ENCODE results near the gene KLF17.

KLF17 gene

DNA sequence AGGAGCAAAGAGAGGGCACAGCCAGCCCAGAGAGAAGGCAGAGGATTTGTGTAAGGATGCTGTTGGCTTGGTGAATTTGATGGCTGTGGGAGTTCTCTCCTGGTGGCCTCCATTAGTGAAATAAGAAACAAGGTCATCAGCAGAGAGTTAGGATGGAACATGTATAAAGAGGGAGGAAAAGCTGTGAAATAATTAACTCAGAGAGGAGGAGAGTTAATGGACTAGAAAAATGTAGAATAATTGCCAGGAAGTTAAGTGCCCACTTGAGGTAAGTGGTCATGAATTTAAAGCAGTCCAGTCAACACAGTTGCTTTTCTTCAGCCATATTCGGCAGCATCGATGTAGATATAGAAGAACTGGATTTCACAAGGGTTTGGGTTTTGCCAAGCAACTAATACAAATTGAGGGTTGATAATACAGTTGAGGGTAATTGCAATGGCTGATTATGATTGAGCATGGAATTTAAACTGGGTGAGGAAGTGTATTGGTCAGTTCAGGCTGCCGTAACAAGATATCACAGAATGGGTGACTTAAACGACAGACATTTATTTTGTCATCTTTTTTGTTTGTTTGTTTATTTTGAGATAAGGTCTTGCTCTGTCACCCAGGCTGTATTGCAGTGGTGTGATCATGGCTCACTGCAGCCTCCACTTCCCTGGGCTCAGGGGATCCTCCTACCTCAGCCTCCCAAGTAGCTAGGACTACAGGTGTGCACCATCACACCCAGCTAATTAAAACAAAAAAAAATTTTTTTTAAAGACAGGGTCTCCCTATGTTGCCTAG is 31.7 kb upstream of the KLF17 start:
- no peak overlapping the region for H3K9ac ChIP-seq (ENCODE audit: low read depth in 1 of 2, low read length in 2 of 2)
- no peaks in the 10 kb centered on the region for H3K4me1 ChIP-seq (ENCODE audit: control insufficient read depth in 1 of 2, insufficient read depth in 2 of 2, low read length in 2 of 2)
- H3K4me3 ChIP-seq (ENCODE audit: low read depth in 1 of 2, low read length in 2 of 2), result no peak overlapping the region
- no peak overlapping the region for H3K27ac ChIP-seq (ENCODE audit: low read depth, low read length)
- H3K27me3 ChIP-seq (ENCODE audit: control insufficient read depth in 1 of 2, insufficient read depth in 2 of 2, low read length in 2 of 2), result no peaks in the 10 kb centered on the region
- H3K9me3 ChIP-seq (ENCODE audit: control insufficient read depth in 1 of 2, low read length in 2 of 2), result no peaks in the 10 kb centered on the region
- H3K36me3 ChIP-seq (ENCODE audit: control insufficient read depth in 1 of 2, insufficient read depth in 2 of 2, low read length in 2 of 2), result no peaks in the 10 kb centered on the region

DNA sequence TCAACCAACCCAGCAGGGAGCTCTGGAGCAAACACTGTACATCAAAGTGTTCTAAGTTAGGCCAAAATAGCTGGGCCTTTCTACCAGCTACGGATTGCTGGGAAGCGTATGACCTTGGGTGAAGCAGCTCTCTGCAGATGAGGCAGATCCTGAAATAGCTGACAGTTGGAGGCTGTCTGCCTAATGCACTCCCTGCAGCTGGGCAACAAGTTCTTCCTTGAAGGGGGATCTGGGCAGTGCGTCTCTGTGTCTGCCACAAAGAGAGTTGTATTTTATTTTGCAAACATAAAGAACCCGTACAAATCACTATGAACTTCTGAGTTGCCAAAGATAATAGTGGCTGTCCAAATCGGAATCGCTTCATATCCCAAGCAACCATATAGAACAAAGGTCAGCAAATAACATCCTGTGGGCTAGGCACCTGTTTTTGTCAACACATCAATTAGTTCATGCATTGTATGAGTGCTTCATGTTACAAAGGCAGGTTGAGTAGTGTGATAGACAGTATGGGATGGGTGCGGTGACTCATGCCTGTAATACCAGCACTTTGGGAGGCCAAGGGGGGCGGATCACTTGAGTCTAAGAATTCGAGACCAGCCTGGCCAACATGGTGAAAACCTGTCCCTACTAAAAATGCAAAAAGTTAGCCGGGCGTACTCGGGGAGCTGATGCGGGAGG is 29.1 kb upstream of the KLF17 start:
- Histone ChIP-seq H3K4me3 (ENCODE audit: low read depth in 1 of 2, low read length in 2 of 2) (no peak overlapping the region), H3K36me3 (ENCODE audit: control insufficient read depth in 1 of 2, insufficient read depth in 2 of 2, low read length in 2 of 2) (no peaks in the 10 kb centered on the region), H3K9ac (ENCODE audit: low read depth in 1 of 2, low read length in 2 of 2) (no peak overlapping the region), H3K27ac (ENCODE audit: low read depth, low read length) (no peak overlapping the region), H3K9me3 (ENCODE audit: control insufficient read depth in 1 of 2, low read length in 2 of 2) (no peaks in the 10 kb centered on the region), H3K27me3 (ENCODE audit: control insufficient read depth in 1 of 2, insufficient read depth in 2 of 2, low read length in 2 of 2) (no peaks in the 10 kb centered on the region), H3K4me1 (ENCODE audit: control insufficient read depth in 1 of 2, insufficient read depth in 2 of 2, low read length in 2 of 2) (no peaks in the 10 kb centered on the region)

DNA sequence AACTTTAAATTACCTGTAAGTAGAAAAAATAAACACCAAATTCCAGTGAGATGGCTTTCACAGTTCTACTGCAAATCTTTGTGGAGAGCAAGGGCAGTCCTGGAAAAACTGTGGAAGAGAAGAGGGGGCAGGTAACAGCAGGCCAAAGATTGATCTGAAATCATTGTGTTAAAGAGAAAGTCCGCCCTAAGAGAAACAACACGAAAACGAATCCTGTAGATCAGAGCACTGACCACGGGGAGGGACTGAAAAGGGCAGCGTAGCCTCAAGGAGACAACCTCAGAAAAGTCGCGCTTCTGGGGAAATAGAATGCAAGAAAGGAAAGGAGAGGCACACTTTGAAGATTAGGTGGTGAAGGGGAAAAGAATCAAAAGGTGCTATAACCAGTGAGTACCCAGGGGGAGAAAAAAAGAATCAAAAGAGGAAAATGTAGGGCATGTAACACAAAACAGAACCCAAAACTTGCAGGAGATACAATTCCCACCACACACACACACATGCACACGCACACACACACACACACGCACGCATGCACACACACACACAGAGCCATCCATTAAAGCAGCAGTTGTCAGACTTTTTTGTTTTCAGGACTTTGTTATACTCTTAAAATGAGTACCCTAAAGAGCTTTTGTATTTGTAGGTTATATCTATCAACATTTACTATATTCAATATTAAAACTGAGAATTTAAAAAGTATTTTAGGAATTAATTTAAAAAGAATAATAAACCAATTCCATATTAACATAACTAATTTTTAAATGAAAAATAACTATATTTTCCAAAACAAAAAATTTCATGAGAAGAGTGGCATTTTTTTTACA is 28.0 kb upstream of the KLF17 start:
- H3K4me3 ChIP-seq (ENCODE audit: low read depth in 1 of 2, low read length in 2 of 2), result no peak overlapping the region
- H3K9ac ChIP-seq (ENCODE audit: low read depth in 1 of 2, low read length in 2 of 2), result no peak overlapping the region
- H3K9me3 ChIP-seq (ENCODE audit: control insufficient read depth in 1 of 2, low read length in 2 of 2), result no peaks in the 10 kb centered on the region
- no peaks in the 10 kb centered on the region for H3K4me1 ChIP-seq (ENCODE audit: control insufficient read depth in 1 of 2, insufficient read depth in 2 of 2, low read length in 2 of 2)
- H3K27ac ChIP-seq (ENCODE audit: low read depth, low read length), result no peak overlapping the region
- no peaks in the 10 kb centered on the region for H3K27me3 ChIP-seq (ENCODE audit: control insufficient read depth in 1 of 2, insufficient read depth in 2 of 2, low read length in 2 of 2)
- H3K36me3 ChIP-seq (ENCODE audit: control insufficient read depth in 1 of 2, insufficient read depth in 2 of 2, low read length in 2 of 2), result no peaks in the 10 kb centered on the region

DNA sequence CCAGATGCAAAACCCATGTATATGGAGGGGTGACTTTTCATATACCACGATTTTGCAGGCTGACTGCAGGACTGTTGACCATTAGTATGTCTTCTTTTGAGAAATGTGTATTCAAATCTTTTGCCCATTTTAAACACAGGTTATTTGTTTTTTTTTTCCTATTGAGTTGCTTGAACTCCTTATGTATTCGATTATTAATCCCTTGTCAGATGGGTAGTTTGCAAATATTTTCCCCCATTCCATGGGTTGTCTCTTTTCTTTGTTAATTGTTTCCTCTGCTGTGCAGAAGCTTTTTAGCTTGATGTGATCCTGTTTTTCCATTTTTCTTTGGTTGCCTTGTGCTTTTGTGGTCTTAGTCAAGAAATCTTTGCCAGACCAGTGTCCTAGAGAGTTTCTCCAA is 24.6 kb upstream of the KLF17 start:
- Histone ChIP-seq H3K4me1 (ENCODE audit: control insufficient read depth in 1 of 2, insufficient read depth in 2 of 2, low read length in 2 of 2) (no peaks in the 10 kb centered on the region), H3K4me3 (ENCODE audit: low read depth in 1 of 2, low read length in 2 of 2) (no peak overlapping the region), H3K27ac (ENCODE audit: low read depth, low read length) (no peak overlapping the region), H3K36me3 (ENCODE audit: control insufficient read depth in 1 of 2, insufficient read depth in 2 of 2, low read length in 2 of 2) (no peaks in the 10 kb centered on the region), H3K9me3 (ENCODE audit: control insufficient read depth in 1 of 2, low read length in 2 of 2) (no peaks in the 10 kb centered on the region), H3K27me3 (ENCODE audit: control insufficient read depth in 1 of 2, insufficient read depth in 2 of 2, low read length in 2 of 2) (no peaks in the 10 kb centered on the region), H3K9ac (ENCODE audit: low read depth in 1 of 2, low read length in 2 of 2) (no peak overlapping the region)

DNA sequence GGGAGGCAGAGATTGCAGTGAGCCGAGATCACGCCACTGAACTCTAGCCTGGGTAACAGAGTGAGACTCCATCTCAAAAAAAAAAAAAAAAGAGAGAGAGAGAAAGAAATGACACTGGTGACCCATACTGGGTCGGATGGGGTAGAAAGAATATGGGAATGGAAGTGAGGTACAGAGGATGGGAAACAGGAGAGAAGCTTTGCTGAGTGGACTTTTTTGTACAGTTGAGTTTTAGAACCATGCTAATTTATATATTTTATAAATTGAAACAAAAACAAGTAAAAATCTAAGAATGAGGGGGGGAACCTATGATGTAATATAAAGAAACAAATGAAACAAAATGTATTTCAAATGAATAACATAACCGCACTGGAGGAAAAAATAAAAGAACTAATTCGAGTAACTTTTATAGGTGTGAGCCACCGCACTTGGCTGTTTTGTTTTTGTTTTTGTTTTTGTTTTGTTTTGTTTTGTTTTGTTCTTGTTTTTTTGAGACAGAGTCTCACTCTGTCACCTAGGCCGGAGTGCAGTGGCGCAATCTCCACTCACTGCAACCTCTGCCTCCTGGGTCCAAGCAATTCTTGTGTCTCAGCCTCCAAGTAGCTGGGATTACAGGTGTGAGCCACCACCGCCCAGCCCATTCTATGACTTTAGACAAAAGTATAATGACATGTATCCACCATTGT is 18.3 kb upstream of the KLF17 start:
- Histone ChIP-seq H3K27me3 (ENCODE audit: control insufficient read depth in 1 of 2, insufficient read depth in 2 of 2, low read length in 2 of 2) (no peaks in the 10 kb centered on the region), H3K9ac (ENCODE audit: low read depth in 1 of 2, low read length in 2 of 2) (no peak overlapping the region), H3K27ac (ENCODE audit: low read depth, low read length) (no peak overlapping the region), H3K4me1 (ENCODE audit: control insufficient read depth in 1 of 2, insufficient read depth in 2 of 2, low read length in 2 of 2) (no peaks in the 10 kb centered on the region), H3K4me3 (ENCODE audit: low read depth in 1 of 2, low read length in 2 of 2) (no peak overlapping the region), H3K9me3 (ENCODE audit: control insufficient read depth in 1 of 2, low read length in 2 of 2) (no peaks in the 10 kb centered on the region), H3K36me3 (ENCODE audit: control insufficient read depth in 1 of 2, insufficient read depth in 2 of 2, low read length in 2 of 2) (no peaks in the 10 kb centered on the region)

DNA sequence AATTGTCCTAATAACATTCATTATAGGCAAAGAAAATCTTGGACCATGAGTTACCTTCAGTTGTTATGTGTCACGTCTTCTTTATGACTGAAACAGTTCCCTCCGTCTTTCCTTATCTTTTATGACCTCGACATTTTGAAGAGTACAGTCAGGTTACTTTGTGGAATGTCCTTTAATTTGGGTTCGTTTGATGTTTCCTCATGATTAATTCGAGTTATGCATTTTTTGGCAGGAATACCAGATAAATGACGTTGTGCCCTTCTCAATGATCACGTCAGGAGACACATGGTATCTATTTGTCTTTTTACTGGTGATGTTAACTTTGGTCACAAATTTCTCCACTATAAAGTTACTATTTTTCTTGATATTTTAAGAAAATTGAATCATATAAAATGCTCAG is 17.3 kb upstream of the KLF17 start:
- H3K9ac ChIP-seq (ENCODE audit: low read depth in 1 of 2, low read length in 2 of 2), result no peak overlapping the region
- H3K36me3 ChIP-seq (ENCODE audit: control insufficient read depth in 1 of 2, insufficient read depth in 2 of 2, low read length in 2 of 2), result no peaks in the 10 kb centered on the region
- no peak overlapping the region for H3K27ac ChIP-seq (ENCODE audit: low read depth, low read length)
- no peaks in the 10 kb centered on the region for H3K9me3 ChIP-seq (ENCODE audit: control insufficient read depth in 1 of 2, low read length in 2 of 2)
- no peak overlapping the region for H3K4me3 ChIP-seq (ENCODE audit: low read depth in 1 of 2, low read length in 2 of 2)
- H3K4me1 ChIP-seq (ENCODE audit: control insufficient read depth in 1 of 2, insufficient read depth in 2 of 2, low read length in 2 of 2), result no peaks in the 10 kb centered on the region
- H3K27me3 ChIP-seq (ENCODE audit: control insufficient read depth in 1 of 2, insufficient read depth in 2 of 2, low read length in 2 of 2), result no peaks in the 10 kb centered on the region

DNA sequence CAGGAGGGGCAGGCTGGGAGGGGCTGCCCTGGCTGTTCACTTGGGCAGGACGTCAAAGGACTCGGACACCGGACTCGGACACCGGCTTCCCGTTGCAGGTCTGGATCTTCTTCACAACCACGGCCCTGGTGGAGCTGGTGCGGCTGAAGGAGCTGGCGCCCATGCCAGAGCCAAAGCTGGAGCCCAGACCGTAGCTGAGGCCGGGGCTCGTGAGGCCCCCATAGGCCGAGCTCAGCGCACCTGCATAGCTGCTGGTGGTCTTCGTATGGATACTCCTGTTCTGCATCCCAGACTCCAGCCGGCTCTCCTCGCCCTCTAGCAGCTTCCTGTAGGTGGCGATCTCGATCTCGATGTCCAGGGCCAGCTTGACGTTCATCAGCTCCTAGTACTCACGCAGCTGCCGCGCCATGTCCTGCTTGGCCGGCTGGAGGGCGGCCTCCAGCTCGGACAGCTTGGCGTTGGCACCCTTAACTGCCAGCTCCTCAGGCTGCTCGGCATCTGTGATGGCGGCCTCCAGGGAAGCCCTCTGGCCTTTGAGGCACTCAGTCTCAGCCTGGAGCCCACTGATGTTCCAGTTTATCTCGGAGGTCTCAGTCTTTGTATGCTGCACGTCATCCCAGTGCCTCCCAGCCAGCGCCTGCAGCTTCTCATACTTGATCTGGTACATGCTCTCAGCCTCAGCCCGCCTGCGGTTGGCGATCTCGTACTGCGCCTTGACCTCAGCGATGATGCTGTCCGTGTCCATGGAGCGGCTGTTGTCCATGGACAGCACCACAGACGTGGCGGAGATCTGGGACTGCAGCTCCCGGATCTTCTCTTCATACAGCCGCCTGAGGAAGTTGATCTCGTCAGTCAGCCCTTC is 15.1 kb upstream of the KLF17 start:
- H3K4me3 ChIP-seq (ENCODE audit: low read depth in 1 of 2, low read length in 2 of 2), result no peak overlapping the region
- H3K4me1 ChIP-seq (ENCODE audit: control insufficient read depth in 1 of 2, insufficient read depth in 2 of 2, low read length in 2 of 2), result no peaks in the 10 kb centered on the region
- H3K27me3 ChIP-seq (ENCODE audit: control insufficient read depth in 1 of 2, insufficient read depth in 2 of 2, low read length in 2 of 2), result peaks cover 0 to 4% of the 10 kb centered on the region in 2 donors
- no peak overlapping the region for H3K27ac ChIP-seq (ENCODE audit: low read depth, low read length)
- no peaks in the 10 kb centered on the region for H3K9me3 ChIP-seq (ENCODE audit: control insufficient read depth in 1 of 2, low read length in 2 of 2)
- no peaks in the 10 kb centered on the region for H3K36me3 ChIP-seq (ENCODE audit: control insufficient read depth in 1 of 2, insufficient read depth in 2 of 2, low read length in 2 of 2)
- H3K9ac ChIP-seq (ENCODE audit: low read depth in 1 of 2, low read length in 2 of 2), result no peak overlapping the region

DNA sequence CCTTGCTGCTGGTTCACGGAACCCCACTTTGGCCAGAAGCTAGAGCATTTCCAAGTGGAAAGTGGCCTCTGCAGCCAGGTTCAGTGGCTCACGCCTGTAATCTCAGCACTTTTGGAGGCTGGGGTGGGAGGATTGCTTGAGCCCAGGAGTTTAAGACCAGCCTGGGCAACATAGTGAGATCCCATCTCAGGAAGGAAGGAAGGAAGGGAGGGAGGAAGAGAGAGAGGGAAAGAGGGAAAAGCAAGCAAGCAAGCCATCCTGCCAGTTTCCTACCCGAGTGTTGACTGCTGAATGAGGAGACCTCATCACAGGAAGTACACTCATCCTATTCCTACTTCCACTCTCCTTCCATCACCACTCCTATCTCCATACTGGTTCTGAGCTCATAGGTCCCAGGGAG is 12.8 kb upstream of the KLF17 start:
- Histone ChIP-seq H3K27ac (ENCODE audit: low read depth, low read length) (no peak overlapping the region), H3K36me3 (ENCODE audit: control insufficient read depth in 1 of 2, insufficient read depth in 2 of 2, low read length in 2 of 2) (no peaks in the 10 kb centered on the region), H3K27me3 (ENCODE audit: control insufficient read depth in 1 of 2, insufficient read depth in 2 of 2, low read length in 2 of 2) (peaks cover 0 to 4% of the 10 kb centered on the region in 2 donors)

DNA sequence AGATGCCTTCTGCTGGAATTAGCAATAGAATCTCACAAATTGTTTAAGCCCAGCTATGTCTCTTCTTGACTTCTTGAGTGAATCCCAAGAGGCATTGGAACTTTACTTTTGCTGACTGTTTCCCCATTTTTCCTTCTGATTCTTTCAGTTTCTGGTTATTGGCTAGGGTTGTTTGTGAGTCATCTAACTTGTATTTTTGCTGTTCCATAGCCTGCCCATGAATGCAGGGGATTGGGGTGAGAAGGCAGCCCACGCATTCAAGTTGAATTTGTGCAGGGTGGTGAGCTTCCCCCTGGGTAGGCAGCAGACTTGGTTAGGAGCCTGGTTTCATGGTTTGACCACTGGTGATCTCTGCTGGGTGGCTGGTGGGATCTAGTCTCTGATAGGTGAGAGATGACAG is 10.4 kb upstream of the KLF17 start:
- H3K9ac ChIP-seq (ENCODE audit: low read depth in 1 of 2, low read length in 2 of 2), result no peak overlapping the region
- H3K4me1 ChIP-seq (ENCODE audit: control insufficient read depth in 1 of 2, insufficient read depth in 2 of 2, low read length in 2 of 2), result no peaks in the 10 kb centered on the region
- no peak overlapping the region for H3K27ac ChIP-seq (ENCODE audit: low read depth, low read length)
- H3K27me3 ChIP-seq (ENCODE audit: control insufficient read depth in 1 of 2, insufficient read depth in 2 of 2, low read length in 2 of 2), result peaks cover 0 to 4% of the 10 kb centered on the region in 2 donors
- no peaks in the 10 kb centered on the region for H3K9me3 ChIP-seq (ENCODE audit: control insufficient read depth in 1 of 2, low read length in 2 of 2)
- no peak overlapping the region for H3K4me3 ChIP-seq (ENCODE audit: low read depth in 1 of 2, low read length in 2 of 2)
- H3K36me3 ChIP-seq (ENCODE audit: control insufficient read depth in 1 of 2, insufficient read depth in 2 of 2, low read length in 2 of 2), result no peaks in the 10 kb centered on the region

More for the DNA sequence above, 12.8 kb upstream of the KLF17 start:
- H3K4me3 ChIP-seq (ENCODE audit: low read depth in 1 of 2, low read length in 2 of 2), result no peak overlapping the region
- H3K9me3 ChIP-seq (ENCODE audit: control insufficient read depth in 1 of 2, low read length in 2 of 2), result no peaks in the 10 kb centered on the region
- H3K9ac ChIP-seq (ENCODE audit: low read depth in 1 of 2, low read length in 2 of 2), result no peak overlapping the region
- no peaks in the 10 kb centered on the region for H3K4me1 ChIP-seq (ENCODE audit: control insufficient read depth in 1 of 2, insufficient read depth in 2 of 2, low read length in 2 of 2)
